HepG2 (cell line): ENCODE data around the gene TTLL4. TPM values are rescaled to one million over a fixed set of nuclear protein-coding genes. Genes with fewer than 3 reads are reported as not detected.

Experiments used
- BRD4 ChIP-seq: sonication (generic); formaldehyde crosslinking; IDR thresholded peaks from 2 replicates; pipeline ENCODE4 v1.4.0; 2020; ENCODE audit warnings: missing genetic modification reagents
- CENPBD1 ChIP-seq: sonication (generic); formaldehyde crosslinking; IDR thresholded peaks from 2 replicates; pipeline ENCODE4 v1.8.0; 2022; ENCODE audit warnings: missing genetic modification reagents, low read depth, mild to moderate bottlenecking, borderline replicate concordance
- CERS6 ChIP-seq: sonication (generic); formaldehyde crosslinking; IDR thresholded peaks from 2 replicates; pipeline ENCODE4 v1.5.0; 2020; ENCODE audit warnings: missing genetic modification reagents
- E2F2 ChIP-seq: sonication (generic); formaldehyde crosslinking; IDR thresholded peaks from 2 replicates; pipeline ENCODE4 v1.4.0; 2020; ENCODE audit warnings: missing genetic modification reagents, borderline replicate concordance
- ETV5 ChIP-seq: IDR thresholded peaks from 2 replicates; pipeline ENCODE4 v1.6.1; 2018; ENCODE audit warnings: missing biosample characterization, missing genetic modification reagents, inconsistent platforms, borderline replicate concordance
- FOSL2 ChIP-seq: sonication (generic); formaldehyde crosslinking; IDR thresholded peaks from 2 replicates; pipeline ENCODE4 v1.4.0; 2020; ENCODE audit warnings: missing genetic modification reagents
- FOXA1 ChIP-seq, 2 experiments: fragments of 450-650 bp in 1 of 2; sonication (generic) in 1 of 2; formaldehyde crosslinking in 1 of 2; IDR thresholded peaks; 2 replicates each; pipeline versions ENCODE4 v1.4.0 to v1.6.1; 2016 to 2020; ENCODE audit warnings: missing genetic modification reagents in 1 of 2
- MIER2 ChIP-seq: IDR thresholded peaks from 2 replicates; pipeline ENCODE4 v1.6.1; 2016; ENCODE audit warnings: missing biosample characterization, missing genetic modification reagents
- RAD51 ChIP-seq: fragments of 450-650 bp; IDR thresholded peaks from 2 replicates; pipeline ENCODE4 v1.6.1; 2016; ENCODE audit warnings: borderline replicate concordance
- REPIN1 ChIP-seq: sonication (generic); formaldehyde crosslinking; IDR thresholded peaks from 2 replicates; pipeline ENCODE4 v1.8.0; 2022; ENCODE audit warnings: missing genetic modification reagents, low read depth, mild to moderate bottlenecking, borderline replicate concordance
- RNF2 ChIP-seq: fragments of 450-650 bp; conservative IDR thresholded peaks from 2 replicates; pipeline ENCODE4 v1.6.1; 2016; ENCODE audit warnings: low read depth
- RXRB ChIP-seq: IDR thresholded peaks from 2 replicates; pipeline ENCODE4 v1.6.1; 2016; ENCODE audit warnings: borderline replicate concordance, missing genetic modification reagents, missing compliant biosample characterization
- TGIF2 ChIP-seq: IDR thresholded peaks from 2 replicates; pipeline ENCODE4 v1.6.1; 2016; ENCODE audit warnings: control low read depth, missing compliant biosample characterization
- ZBTB4 ChIP-seq: sonication (generic); formaldehyde crosslinking; IDR thresholded peaks from 2 replicates; pipeline ENCODE4 v1.4.0; 2020; ENCODE audit warnings: missing genetic modification reagents, mild to moderate bottlenecking, borderline replicate concordance
- ZMAT3 ChIP-seq: sonication (generic); formaldehyde crosslinking; conservative IDR thresholded peaks from 2 replicates; pipeline ENCODE4 v1.7.0; 2021; ENCODE audit warnings: missing genetic modification reagents
- ZNF510 ChIP-seq: sonication (generic); formaldehyde crosslinking; IDR thresholded peaks from 2 replicates; pipeline ENCODE4 v1.4.0; 2020; ENCODE audit warnings: low read depth, mild to moderate bottlenecking, missing genetic modification reagents
- ZNF574 ChIP-seq: sonication (generic); formaldehyde crosslinking; IDR thresholded peaks from 2 replicates; pipeline ENCODE4 v1.4.0; 2020; ENCODE audit warnings: missing genetic modification reagents
- ZNF672 ChIP-seq: sonication (generic); formaldehyde crosslinking; IDR thresholded peaks from 2 replicates; pipeline ENCODE4 v1.8.1; 2022; ENCODE audit warnings: missing genetic modification reagents
- ZNF724P ChIP-seq: sonication (generic); formaldehyde crosslinking; IDR thresholded peaks from 2 replicates; pipeline ENCODE4 v1.8.0; 2022; ENCODE audit warnings: missing genetic modification reagents, borderline replicate concordance
- ZNF883 ChIP-seq: sonication (generic); formaldehyde crosslinking; IDR thresholded peaks from 2 replicates; pipeline ENCODE4 v1.5.1; 2020; ENCODE audit warnings: mild to moderate bottlenecking, missing genetic modification reagents; ENCODE audit errors: not compliant biosample characterization
- polyA plus RNA-seq, 8 experiments: library from polyadenylated mRNA; depleted of rRNA in 3 of 8; stranded (reverse) in 7 of 8; unstranded in 1 of 8; fragments of >200 nt; fragmentation: Illumina TruSeq in 4 of 8; extraction: Trizol in 4 of 8; gene quantifications; 2 replicates each; pipeline versions ENCODE4 v1.2.1 to v1.2.3, GENCODE V29; 2011 to 2016; ENCODE audit warnings: low read depth in 4 of 8, missing spikeins in 1 of 8, mixed read lengths in 1 of 8; ENCODE audit not compliant: insufficient read depth in 1 of 8
- total RNA-seq, 5 experiments: library from RNA; depleted of rRNA; stranded (reverse); fragments of >200 nt; fragmentation: Illumina TruSeq; extraction: Trizol; gene quantifications; 2 replicates each; pipeline ENCODE4 v1.2.3, GENCODE V29; 2016; ENCODE audit warnings: low read depth in 1 of 5

TTLL4 gene
- total and polyA plus RNA-seq, 2 of the 13 experiments (the other 11 are each of a cell fraction or from before 2014, with no cell fraction given): 77.5 to 84.6 TPM

- TF ChIP-seq RNF2 (peak; percentile 88; the same call in 1 of the 2 replicates), CERS6 (CRISPR knock-in tag) (no peak), MIER2 (CRISPR knock-in tag) (no peak), E2F2 (CRISPR knock-in tag) (peak; percentile 97), ZNF510 (CRISPR knock-in tag) (peak; percentile 99), TGIF2 (CRISPR knock-in tag) (peak; percentile 94), ZNF672 (0 out of 2 replicates have a peak, but pooled peaks have one; percentile 74), ZBTB4 (CRISPR knock-in tag) (0 out of 2 replicates have a peak, but pooled peaks have one; percentile 87), ZNF883 (peak; percentile 96), BRD4 (CRISPR knock-in tag) (0 out of 2 replicates have a peak, but pooled peaks have one; percentile 79), ZNF724P (CRISPR knock-in tag) (peak; percentile 57), RXRB (CRISPR knock-in tag) (peak; percentile 42; the same call in 1 of the 2 replicates), ETV5 (CRISPR knock-in tag) (peak; percentile 21; the same call in 1 of the 2 replicates), REPIN1 (peak; percentile 93), FOXA1 (IDR thresholded peaks at IDR 0.05) (no peak), FOXA1 (CRISPR knock-in tag; IDR thresholded peaks at IDR 0.05) (peak; percentile 70), RAD51 (0 out of 2 replicates have a peak, but pooled peaks have one; percentile 30), ZNF574 (CRISPR knock-in tag) (peak; percentile 96), FOSL2 (peak; percentile 48), CENPBD1 (no peak), ZMAT3 (peak; percentile 67; the same call in 1 of the 2 replicates)
These were observed at the start of gene TTLL4 (continued) for GRCh38 chr2:218710687-218711549.
